IPS-NIHi11 (cell line): ENCODE data around the gene PSMA6.
"Not testable (repeated sequence)": the region's sequence is repeated elsewhere in the genome, so short reads cannot be mapped to it uniquely, and the experiment has no call there.

Experiments used
- DNase-seq: peaks from one replicate; pipeline ENCODE4 v3.0.0; 2012; ENCODE audit warnings: mixed read lengths, low spot score

Gene PSMA6

GRCh38 chr14:35285168-35286002, 6.8 kb upstream of the PSMA6 start:
- DNase-seq = no peak

- no peak for DNase-seq
Measured at GRCh38 chr14:35286003-35286600, 6.1 kb upstream of the PSMA6 start.

GRCh38 chr14:35286707-35287106, 5.5 kb upstream of the PSMA6 start:
- no peak for DNase-seq

GRCh38 chr14:35287431-35288013, 4.7 kb upstream of the PSMA6 start:
- no peak for DNase-seq

GRCh38 chr14:35289623-35290022, 2.6 kb upstream of the PSMA6 start:
- no peak for DNase-seq

- DNase-seq = no peak
Measured at GRCh38 chr14:35292770-35293561, 784 bp downstream of the PSMA6 start.

- DNase-seq = no peak
Measured at GRCh38 chr14:35295845-35296161, 3.6 kb downstream of the PSMA6 start.

GRCh38 chr14:35296545-35296944, 4.4 kb downstream of the PSMA6 start:
- DNase-seq = no peak

- no peak for DNase-seq
Measured at GRCh38 chr14:35297706-35298105, 5.5 kb downstream of the PSMA6 start.

GRCh38 chr14:35298351-35298750, 6.2 kb downstream of the PSMA6 start:
- no peak for DNase-seq

- no peak for DNase-seq
Measured at GRCh38 chr14:35299708-35300107, 7.5 kb downstream of the PSMA6 start.

GRCh38 chr14:35300228-35300627, 8.0 kb downstream of the PSMA6 start:
- no peak for DNase-seq

- DNase-seq = not testable (repeated sequence)
Measured at GRCh38 chr14:35301334-35301733, 9.2 kb downstream of the PSMA6 start.

- no peak for DNase-seq
Measured at GRCh38 chr14:35301735-35302528, 9.8 kb downstream of the PSMA6 start.

- no peak for DNase-seq
Measured at GRCh38 chr14:35303149-35303935, 11.2 kb downstream of the PSMA6 start.

GRCh38 chr14:35304812-35305462, 12.8 kb downstream of the PSMA6 start:
- DNase-seq = no peak

GRCh38 chr14:35305633-35306032, 13.5 kb downstream of the PSMA6 start:
- no peak for DNase-seq

- DNase-seq = no peak
Measured at GRCh38 chr14:35306114-35306513, 13.9 kb downstream of the PSMA6 start.

GRCh38 chr14:35317820-35318219, 25.6 kb downstream of the PSMA6 start:
- no peak for DNase-seq

GRCh38 chr14:35319509-35319908, 27.3 kb downstream of the PSMA6 start:
- no peak for DNase-seq
